Left ventricle myocardium superior (tissue), 1 donor: Measurements from ENCODE around the gene RNU6-1. TPM values are rescaled to one million over a fixed set of nuclear protein-coding genes. Genes with fewer than 3 reads are reported as not detected.

ENCODE experiments used
- ATAC-seq: fragments of 200-7000 bp; cut with Tn5 transposase; one replicate; pipeline ENCODE4 v1.9.1; 2020; ENCODE audit warnings: mild to moderate bottlenecking, moderate library complexity
- DNase-seq: peaks from one replicate; pipeline ENCODE4 v3.0.0-alpha.2; 2020
- intact Hi-C: fragments of 100-400 bp; cut with micrococcal nuclease; formaldehyde crosslinking; loops from one replicate; pipeline ENCODE4 v1.11.0; 2022
- total RNA-seq: library from RNA; stranded (reverse); fragmentation: NEBNext Ultra II Directional; extraction: Animal tissue kit (Norgen Biotek cat#: 25700); gene quantifications from one replicate; pipeline ENCODE4 v1.2.1, GENCODE V29; 2021
- donor health status: DM: no; HTN: yes; CAD: no; lungs with severe emphysema.

The RNU6-1 gene
- total RNA-seq, 1 donor from 2014 or later: not detected

- DNase-seq (no peak), ATAC-seq (no peak)
- intact Hi-C loops: loop anchor here (10.0 kb wide), 1 partner anchor 381 kb away; no protein-coding TSS in a partner anchor
These were observed 4.3 kb downstream of the RNU6-1 start for GRCh38 chr15:67835297-67836133.

GRCh38 chr15:67834581-67835296, 5.1 kb downstream of the RNU6-1 start:
- DNase-seq (no peak), ATAC-seq (no peak)
- intact Hi-C loops: loop anchor here (10.0 kb wide), 1 partner anchor 380 kb away; no protein-coding TSS in a partner anchor

GRCh38 chr15:67833710-67834511, 5.9 kb downstream of the RNU6-1 start:
- ATAC-seq (peak; percentile 33), DNase-seq (peak; percentile 50)
- intact Hi-C loops: loop anchor here (10.0 kb wide), 1 partner anchor 379 kb away; no protein-coding TSS in a partner anchor

DNA sequence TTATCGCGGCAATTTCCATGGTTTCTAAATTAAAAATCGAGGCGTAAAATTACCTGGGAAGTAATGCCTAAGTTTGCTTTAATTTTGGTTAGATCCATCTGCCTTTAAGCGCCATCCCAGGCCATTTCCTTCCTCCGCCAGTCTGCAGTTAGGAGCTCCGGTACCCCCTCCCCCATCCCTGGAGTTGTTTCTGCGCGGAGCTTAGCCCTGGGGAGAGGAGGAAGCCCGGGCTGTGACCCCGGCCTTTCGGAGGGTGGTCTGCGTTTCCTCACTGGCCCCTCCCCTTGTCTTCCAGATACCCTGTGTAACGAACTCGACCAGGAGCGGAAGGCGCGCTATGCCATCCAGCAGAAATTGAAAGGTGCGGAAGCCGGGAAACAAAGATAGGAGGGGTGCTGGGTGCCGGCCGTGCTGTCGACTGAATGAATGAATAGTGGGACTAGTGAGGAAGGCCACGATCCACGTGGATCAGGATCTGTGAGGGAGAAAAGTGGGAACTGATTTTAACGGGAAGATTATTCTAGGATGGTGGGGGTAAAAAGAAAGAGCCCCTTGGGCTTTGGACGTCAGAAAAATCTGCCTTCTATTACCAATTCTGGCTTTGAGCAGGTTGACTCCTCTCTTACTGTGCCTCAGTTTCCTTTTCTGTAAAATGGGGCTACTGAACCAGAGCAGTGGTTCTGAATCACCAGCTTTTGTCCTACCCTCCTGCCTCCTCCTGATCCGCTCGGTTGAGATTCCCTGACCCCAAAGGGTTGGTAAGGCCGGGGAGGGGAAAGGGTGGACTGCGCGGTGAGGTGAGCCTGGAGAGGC, 6.7 kb downstream of the RNU6-1 start:
- intact Hi-C loops: loop anchor here (10.0 kb wide), 1 partner anchor 378 kb away; no protein-coding TSS in a partner anchor
- ATAC-seq (no peak), DNase-seq (no peak)

- intact Hi-C loops: loop anchor here (10.0 kb wide), 1 partner anchor 377 kb away; no protein-coding TSS in a partner anchor
- no peak for DNase-seq
- ATAC-seq: no peak
These were observed 7.8 kb downstream of the RNU6-1 start for GRCh38 chr15:67832031-67832551.

DNA sequence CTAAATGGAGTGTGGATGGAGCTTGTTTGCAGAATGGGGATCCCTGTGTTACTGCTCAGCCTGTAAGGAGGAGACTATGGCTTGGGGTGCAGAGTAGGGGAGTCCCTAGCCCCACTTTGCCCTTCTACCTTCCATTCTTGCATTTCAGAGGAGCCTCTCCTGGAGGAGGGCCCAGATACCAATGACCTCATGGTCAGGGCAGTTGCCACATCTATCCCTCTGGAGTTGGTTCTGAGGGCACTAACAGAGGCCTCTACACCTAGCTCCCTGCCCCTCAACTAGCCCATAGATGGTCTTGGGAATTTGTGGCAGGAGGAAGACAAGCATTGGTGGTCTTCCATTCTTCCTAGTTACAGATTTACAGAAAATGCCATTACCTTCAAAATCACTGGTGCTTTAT, 8.5 kb downstream of the RNU6-1 start:
- DNase-seq (no peak), ATAC-seq (no peak)
- intact Hi-C loops: loop anchor here (10.0 kb wide), 1 partner anchor 377 kb away; no protein-coding TSS in a partner anchor

DNA sequence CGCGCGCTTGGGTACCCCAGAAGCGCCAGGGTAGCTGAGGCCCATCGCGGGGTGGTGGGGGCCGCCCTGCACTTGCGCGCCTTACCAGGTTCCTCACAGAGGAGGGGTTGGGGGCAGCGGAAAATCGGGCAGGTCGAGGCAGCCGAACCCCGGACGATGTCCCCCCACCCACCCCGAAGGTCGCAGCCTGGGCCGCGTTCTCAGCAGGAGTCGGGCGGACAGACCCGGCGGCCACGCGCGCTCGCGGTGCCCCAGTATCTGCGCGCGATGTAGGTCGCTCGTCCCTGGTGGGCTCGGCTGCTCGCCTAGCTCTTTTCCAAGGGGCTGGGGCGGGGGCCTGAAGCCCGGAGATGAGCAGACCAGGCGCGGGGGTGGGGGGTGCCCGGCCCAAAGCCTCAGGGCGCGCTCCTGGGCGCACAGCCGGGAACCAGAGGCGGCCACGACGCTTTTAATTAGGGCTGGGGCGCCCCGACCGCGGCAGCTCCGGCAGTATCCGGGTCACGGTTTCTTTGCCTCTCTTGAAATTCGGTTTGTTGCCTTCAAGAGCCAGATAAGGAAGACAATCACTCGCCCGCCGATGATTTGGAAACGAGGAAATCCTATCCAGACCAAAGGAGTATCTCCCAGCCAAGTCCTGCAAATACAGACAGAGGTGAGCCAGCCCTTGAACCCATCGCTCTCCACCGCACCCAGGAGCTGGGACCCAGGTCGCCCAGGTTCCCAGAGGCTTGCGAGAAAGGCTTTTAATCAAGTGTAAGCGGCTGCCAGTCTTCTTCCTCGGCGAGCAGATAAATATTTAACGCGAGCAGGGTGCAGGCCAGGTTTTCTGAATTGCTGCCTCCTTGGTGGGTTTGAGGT, 10.0 kb downstream of the RNU6-1 start:
- DNase-seq: no peak
- intact Hi-C loops: loop anchor here (10.0 kb wide), 1 partner anchor 375 kb away; no protein-coding TSS in a partner anchor

DNA sequence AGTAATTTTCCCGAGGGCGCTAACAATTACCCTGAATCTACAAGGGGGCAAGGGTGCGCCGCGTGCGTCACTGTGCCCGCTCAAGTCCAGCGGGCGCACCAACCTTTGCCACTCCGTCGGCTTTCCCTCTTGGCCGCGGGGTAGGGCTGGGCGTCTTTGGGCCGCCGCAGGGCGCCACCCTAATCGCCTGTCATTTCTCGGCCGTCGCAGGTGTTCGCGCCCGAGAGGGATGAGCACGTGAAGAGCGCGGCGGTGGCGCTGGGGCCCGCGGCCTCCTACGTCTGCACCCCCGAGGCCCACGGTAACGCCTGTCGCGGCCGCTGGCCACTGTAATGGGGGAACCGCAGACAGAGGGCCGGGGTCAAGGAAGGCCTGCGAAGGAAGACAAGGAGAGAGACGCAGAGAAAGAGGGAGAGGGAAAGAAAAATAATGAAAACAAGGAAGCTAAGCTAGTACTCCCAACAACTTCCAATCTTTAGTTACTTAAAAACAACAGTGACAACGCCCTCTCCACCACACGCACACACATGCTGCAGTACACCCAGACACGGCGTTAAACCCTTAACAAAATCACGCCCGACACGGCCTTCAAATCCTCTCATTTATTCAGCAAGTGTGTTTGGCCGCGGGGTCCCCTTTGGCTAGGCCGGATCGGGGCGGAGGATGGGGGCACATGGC, 10.7 kb downstream of the RNU6-1 start:
- ATAC-seq: no peak
- no peak for DNase-seq
- intact Hi-C loops: no loop called here

More for the DNA sequence above, 10.0 kb downstream of the RNU6-1 start:
- no peak for ATAC-seq

- no peak for DNase-seq
- no peak for ATAC-seq
- intact Hi-C loops: no loop called here
These were observed 11.4 kb downstream of the RNU6-1 start for GRCh38 chr15:67828278-67828968.

DNA sequence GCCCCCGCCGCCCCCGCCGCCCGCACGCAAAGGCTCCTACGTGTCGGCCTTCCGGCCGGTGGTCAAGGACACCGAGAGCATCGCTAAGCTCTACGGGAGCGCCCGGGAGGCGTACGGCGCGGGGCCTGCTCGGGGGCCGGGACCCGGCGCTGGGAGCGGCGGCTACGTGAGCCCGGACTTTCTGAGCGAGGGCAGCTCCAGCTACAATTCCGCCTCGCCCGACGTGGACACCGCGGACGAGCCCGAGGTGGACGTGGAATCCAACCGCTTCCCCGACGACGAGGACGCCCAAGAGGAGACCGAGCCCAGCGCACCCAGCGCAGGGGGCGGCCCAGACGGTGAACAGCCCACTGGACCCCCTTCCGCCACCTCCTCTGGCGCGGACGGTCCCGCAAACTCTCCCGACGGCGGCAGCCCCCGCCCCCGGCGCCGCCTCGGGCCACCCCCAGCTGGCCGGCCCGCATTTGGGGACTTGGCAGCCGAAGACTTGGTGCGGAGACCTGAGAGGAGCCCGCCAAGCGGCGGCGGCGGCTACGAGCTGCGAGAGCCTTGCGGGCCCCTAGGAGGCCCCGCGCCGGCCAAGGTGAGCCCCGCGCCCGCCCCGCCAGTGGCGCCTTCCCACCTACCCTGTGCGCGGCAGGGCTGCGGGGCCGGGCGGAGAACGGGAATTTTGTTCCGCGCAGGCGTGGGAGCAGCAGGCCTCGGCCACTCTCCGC, 12.1 kb downstream of the RNU6-1 start:
- DNase-seq: no peak
- no peak for ATAC-seq
- intact Hi-C loops: no loop called here

DNA sequence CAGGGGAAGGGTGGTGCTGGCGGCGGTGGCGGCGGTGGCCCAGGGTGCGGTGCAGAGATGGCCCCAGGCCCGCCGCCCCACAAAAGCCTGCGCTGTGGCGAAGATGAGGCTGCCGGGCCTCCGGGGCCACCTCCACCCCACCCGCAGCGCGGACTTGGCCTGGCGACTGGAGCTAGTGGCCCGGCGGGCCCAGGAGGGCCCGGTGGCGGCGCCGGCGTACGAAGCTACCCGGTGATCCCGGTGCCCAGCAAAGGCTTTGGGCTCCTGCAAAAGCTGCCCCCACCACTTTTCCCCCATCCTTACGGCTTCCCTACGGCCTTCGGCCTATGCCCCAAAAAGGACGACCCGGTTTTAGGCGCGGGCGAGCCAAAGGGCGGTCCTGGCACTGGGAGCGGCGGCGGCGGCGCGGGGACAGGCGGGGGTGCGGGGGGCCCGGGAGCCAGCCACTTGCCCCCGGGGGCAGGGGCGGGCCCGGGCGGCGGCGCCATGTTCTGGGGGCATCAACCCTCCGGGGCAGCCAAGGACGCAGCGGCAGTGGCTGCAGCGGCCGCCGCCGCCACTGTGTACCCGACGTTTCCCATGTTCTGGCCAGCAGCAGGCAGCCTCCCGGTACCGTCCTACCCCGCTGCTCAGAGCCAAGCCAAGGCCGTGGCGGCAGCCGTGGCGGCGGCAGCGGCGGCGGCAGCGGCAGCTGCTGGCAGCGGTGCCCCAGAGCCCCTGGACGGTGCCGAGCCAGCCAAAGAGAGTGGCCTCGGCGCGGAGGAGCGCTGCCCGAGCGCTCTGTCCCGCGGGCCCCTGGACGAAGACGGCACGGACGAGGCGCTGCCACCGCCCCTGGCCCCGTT, 12.9 kb downstream of the RNU6-1 start:
- intact Hi-C loops: no loop called here
- DNase-seq (no peak), ATAC-seq (no peak)

DNA sequence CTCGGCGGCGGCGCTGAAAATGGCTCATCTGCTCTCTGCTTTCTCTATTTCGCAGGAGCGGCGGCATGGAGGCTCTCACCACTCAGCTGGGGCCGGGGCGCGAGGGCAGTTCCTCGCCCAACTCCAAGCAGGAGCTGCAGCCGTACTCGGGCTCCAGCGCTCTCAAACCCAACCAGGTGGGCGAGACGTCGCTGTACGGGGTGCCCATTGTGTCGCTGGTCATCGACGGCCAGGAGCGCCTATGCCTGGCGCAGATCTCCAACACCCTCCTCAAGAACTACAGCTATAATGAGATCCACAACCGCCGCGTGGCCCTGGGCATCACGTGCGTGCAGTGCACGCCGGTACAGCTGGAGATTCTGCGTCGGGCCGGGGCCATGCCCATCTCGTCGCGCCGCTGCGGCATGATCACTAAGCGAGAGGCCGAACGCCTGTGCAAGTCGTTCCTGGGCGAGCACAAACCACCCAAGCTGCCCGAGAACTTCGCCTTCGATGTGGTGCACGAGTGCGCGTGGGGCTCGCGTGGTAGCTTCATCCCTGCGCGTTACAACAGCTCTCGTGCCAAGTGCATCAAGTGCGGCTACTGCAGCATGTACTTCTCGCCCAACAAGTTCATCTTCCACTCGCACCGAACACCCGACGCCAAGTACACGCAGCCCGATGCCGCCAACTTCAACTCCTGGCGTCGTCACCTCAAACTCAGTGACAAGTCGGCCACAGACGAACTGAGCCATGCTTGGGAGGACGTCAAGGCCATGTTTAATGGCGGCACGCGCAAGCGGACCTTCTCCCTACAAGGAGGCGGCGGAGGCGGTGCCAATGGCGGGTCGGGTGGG, 13.7 kb downstream of the RNU6-1 start:
- DNase-seq (no peak), ATAC-seq (no peak)
- intact Hi-C loops: no loop called here

DNA sequence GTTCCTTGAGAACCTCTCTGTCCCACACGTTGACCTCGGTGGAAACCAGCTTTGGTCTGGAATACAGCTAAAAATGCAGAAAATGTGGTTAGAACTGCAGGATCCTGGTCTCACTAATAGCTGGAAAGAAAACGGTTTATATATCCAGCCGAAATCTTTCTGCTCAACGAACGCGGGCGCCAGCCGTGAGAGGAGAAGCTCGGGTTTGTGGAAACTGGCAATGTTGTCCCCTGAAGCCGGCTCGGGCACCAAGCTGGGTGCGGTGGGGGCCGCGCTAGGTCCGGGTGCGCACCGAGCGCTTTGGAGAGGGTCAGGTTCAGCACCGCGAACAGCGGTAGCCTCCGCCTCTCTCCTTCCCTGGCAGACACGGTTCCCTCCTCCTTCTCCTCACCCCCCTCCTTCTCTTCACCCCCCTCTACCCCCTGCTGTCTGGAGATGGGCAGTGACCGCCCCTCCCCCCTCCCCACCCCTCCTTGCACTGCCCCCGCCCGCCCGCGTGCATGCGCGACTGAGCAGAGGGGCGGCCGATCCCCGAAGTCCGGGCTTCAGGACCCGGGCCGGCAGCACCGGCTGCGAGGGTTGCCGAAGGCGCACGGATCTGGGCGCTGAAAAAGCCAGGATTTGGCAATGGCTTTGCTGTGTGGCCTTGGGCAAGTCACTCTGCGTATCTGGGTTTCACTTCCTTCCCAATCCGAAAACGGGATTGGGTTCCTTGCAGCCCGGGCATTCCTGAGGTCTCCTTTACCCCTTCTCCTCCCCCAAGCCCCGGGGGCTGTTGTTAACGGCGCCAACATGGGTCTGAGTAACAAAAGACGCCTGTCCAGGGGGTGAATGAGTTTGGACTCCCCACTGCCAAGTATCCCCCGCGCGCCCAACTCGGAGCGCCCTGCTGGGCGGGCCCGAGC, 14.6 kb downstream of the RNU6-1 start, which contains the start of gene SKOR1:
TSS of gene SKOR1 (plus strand) at position 534 of the 905 bp plus-strand sequence. CDS start at position 628, 94 bp downstream.
- ATAC-seq (peak; percentile 31), DNase-seq (no peak)
- intact Hi-C loops: no loop called here
